ENCODE results near the gene ALG14.

DNA sequence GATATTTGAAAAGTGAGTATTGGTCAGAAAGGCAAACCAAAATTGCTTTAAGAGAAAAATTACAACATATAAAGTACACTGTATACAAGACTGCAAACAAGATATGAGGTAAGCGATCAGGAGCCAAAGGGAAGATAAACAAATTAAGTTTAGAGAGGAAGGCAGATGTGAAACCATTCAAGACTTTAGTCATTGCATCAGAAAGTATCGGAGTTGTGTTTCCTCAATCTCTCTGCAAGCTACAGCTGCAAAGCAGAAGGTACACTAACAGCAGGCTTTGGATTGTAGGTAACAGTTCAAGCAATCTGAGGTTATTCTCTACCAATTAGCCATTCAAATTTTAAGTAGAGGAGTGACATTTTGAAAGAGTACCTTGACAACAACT lies 23.1 kb upstream of the ALG14 start:
- TF ChIP-seq GABPA (IDR thresholded peaks at IDR 0.05 in 1 of 2, conservative IDR thresholded peaks at IDR 0.05 in 1 of 2) = no peak
- no peak for TF ChIP-seq EGR1 (IDR thresholded peaks at IDR 0.05; ENCODE audit: low read depth in 2 of 2)
- no peak for TF ChIP-seq TAF1 (conservative IDR thresholded peaks at IDR 0.05)
